ACHN (cell line): ENCODE results near the gene MRPL10.

Source experiments
- DNase-seq: peaks from one replicate; pipeline ENCODE4 v3.0.0-alpha.2; 2015
- in situ Hi-C: cut with HindIII; loops from 2 replicates; pipeline ENCODE4 v1.10.0; 2017; ENCODE audit warnings: low sequenced_read_pairs, low pct_ligation_motif_present, low pct_unique_long_range_greater_than_20kb

The MRPL10 gene

GRCh38 chr17:47831003-47831933, at the start of gene MRPL10, which contains the start of gene LRRC46:
Gene MRPL10 (minus strand): TSS chr17:47831541. CDS start chr17:47831511, 30 bp downstream.
Gene LRRC46 (plus strand): TSS chr17:47831670. CDS start chr17:47831990, 320 bp downstream.
- peak; percentile 93 for DNase-seq
- in situ Hi-C loops, result no loop called here

GRCh38 chr17:47879776-47880454, 48.6 kb upstream of the MRPL10 start:
- in situ Hi-C loops, result no loop called here
- no peak for DNase-seq

- no peak for DNase-seq
- in situ Hi-C loops, result no loop called here
These were observed 47.8 kb upstream of the MRPL10 start for GRCh38 chr17:47879028-47879585.

DNA sequence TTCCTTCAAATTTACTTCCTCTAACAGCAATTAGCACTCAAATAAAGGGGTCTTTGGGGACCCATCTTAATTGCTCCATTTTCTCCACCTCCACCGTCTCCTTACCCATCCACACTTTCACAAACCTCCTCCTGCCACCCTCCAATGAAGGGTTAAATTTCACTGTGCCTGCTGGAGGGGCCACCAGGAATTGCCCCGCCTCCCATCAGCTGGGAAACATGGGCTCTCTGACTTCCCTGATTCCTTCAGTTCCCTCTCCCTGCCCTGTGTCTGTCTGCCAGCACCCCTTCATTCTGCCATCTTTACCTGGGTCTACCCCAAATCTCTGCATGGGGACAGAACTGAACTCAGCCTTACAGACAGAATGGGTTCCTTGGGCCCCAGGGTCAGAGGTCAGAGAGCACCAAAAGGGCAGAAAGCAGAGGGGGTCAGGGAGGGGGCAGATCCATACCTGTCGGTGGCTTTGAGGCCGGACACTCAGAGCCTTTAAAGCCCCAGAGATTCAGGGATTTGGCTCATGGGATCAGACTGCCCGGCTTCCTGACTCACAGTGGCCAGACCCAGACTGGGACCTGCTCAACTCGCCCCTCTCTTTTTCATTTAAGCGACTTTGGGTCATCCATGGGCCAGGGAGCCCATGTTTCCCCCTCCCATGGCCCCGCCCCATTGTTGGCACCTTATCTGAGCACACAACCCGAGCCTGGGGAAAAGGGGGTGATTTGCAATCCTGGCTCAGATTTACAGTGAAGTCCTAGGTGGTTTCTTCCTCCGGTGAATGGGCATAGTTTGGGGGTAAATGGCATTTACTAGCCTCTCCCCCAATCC, 47.1 kb upstream of the MRPL10 start:
- no peak for DNase-seq
- in situ Hi-C loops, result no loop called here

- no peak for DNase-seq
- in situ Hi-C loops, result no loop called here
These were observed 46.2 kb upstream of the MRPL10 start for GRCh38 chr17:47877368-47878034.

DNA sequence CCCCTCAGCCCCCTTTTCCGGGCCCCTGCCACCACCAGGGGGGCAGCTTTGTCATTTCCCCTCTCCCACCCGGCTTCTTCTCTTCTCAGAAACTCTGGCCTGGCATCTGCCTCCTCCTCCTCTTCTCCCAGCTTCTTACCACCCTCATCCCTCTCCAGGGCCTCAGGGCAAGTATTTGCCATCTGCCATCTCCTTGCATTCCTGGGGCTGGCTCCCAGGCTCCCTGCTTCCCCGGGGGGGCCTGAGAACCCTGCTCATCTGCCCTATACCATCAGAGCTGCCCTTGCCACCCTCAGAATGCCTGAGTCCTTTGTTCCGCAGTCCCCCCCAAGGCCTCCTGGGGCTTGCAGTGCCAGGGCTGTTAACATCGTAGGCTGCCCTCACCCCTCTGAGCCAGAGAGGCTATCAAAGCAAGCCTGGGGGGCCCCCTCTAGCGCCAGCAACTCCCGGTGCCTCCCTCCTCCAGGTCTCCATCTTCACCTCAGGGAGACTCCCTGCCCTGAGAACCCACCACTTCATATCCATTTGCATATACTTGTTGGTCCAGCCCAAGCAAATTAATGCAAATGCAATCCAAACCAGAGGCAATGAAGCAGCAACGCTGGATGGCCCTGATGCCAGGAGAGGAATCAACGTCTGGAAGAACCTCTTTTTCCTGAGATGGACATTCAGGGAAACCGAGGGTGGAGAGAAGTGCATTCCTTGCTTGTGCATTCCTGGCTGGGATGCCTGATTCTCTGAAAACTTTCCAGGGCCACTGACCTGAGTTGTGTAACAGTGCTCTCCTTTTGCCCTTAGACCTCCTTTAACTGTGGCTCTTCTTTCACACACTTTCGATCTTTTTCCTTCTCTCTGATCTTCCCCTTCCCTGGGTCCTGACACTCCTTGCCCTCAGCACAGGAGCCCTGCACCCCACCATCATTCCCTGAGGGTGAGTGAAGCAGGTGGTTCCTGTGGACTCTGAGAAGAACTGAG, 44.0 kb upstream of the MRPL10 start:
- in situ Hi-C loops, result no loop called here

GRCh38 chr17:47873200-47874090, 42.1 kb upstream of the MRPL10 start:
- in situ Hi-C loops, result no loop called here

More for the DNA sequence above, 44.0 kb upstream of the MRPL10 start:
- DNase-seq, result no peak

GRCh38 chr17:47872651-47873161, 41.4 kb upstream of the MRPL10 start:
- in situ Hi-C loops, result no loop called here
- DNase-seq, result no peak

More at GRCh38 chr17:47873200-47874090, 42.1 kb upstream of the MRPL10 start:
- no peak for DNase-seq

DNA sequence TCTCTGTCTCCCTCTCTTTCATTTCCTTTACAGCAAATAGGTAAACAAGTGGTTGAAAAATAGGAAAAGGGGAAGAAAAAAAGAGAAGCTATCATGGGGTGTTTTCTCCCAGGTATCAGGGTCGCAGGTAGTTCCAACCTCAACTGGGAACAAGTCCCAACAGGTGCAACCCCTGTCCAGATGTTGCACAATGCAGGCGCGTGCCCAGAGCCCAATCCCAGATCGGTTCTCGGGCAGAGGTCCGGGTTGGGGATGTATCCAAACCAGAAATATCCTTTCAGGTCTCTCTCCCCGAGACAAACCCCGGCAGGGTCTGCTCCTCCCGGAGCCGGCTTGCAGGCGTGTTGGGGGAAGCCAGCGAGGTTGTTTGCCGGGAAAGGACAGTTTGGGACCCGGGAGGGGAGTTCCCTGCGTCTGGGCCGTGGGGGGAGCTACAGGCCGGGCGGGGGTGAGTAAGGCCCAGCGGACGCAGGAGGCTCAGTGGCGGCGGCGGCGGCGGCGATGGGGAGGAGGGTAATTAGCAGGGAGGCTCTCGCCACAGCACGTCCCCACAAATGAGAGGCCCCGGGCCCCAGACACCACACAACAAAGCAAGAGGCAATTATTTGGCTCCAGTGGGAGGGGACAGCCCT, 40.8 kb upstream of the MRPL10 start:
- in situ Hi-C loops, result no loop called here
- DNase-seq, result no peak

GRCh38 chr17:47871048-47871447, 39.7 kb upstream of the MRPL10 start:
- DNase-seq, result no peak
- in situ Hi-C loops, result no loop called here

DNA sequence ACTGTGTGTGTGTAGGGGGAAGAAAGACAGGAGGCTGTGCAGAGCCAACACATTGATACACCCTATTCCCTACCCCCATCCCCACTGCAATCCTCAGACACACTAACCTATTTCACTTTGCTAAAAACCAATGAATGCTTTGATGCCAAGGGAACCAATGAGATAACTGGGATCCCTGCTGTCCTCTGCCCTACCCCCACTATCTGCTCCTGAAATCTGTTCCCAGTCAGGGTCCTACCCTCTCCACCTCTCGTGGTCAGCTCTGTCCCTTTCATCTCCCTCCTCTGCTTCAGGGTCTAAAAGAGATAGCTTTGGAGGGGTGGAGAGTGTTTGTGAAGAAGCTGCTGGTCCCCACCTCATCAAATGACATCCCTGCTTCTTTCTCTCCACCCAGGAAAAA, 38.7 kb upstream of the MRPL10 start:
- DNase-seq, result no peak
- in situ Hi-C loops, result no loop called here

DNA sequence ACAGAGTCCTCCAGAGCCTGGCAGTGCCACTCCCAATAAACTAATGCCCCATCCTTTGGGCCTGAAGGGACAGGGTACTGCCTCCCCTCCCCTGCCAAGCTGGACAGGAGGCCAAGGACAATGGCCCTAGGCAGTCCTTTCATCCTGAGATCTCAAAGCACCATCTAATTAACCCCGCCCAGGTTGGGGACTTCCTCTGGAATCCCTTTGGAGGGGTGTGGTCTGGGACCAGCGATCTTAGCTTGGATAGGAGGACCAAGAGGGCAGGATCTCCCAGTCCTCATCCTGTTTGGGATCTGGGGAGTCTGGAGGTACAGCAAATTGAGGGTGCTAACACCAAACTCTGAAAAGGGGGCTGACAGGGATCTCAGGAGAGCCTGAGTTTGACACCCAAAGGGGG, 37.8 kb upstream of the MRPL10 start:
- in situ Hi-C loops, result no loop called here

DNA sequence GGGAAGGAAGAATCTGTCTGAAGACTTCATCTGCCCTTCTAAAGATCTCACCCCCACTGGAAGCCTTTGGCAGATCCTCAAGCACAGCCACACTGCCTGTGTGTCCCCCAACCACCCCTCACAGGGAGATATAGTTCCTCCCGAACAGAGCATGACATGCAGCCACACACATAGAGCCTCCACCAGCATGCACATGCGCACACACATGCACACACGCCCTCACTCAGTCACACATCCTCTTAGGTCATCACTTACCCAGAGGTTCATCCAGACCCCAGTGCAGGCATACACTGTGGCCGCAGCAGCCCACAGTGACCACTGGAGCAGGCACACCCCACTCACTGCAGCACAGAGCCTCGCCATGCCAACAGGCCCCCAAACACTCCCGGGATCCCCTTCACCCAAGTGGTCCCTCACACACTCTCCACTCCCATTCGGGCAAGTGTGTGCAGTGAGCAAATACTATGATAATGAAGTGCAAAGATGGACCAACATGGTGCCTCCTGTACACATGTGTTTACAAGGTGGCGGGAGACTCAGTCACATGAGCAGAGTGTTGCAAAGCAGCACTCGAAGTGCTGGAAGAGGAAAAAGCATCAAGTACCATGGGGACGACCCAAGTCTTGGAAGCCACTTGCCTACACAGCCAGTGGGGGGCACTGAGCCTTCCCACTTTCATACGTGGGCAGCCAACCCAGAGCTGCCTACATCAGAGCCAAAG, 36.6 kb upstream of the MRPL10 start:
- DNase-seq, result no peak

More for the DNA sequence above, 37.8 kb upstream of the MRPL10 start:
- DNase-seq, result no peak

GRCh38 chr17:47866941-47867340, 35.6 kb upstream of the MRPL10 start:
- DNase-seq, result no peak
- in situ Hi-C loops, result no loop called here

More for the DNA sequence above, 36.6 kb upstream of the MRPL10 start:
- in situ Hi-C loops, result no loop called here

DNA sequence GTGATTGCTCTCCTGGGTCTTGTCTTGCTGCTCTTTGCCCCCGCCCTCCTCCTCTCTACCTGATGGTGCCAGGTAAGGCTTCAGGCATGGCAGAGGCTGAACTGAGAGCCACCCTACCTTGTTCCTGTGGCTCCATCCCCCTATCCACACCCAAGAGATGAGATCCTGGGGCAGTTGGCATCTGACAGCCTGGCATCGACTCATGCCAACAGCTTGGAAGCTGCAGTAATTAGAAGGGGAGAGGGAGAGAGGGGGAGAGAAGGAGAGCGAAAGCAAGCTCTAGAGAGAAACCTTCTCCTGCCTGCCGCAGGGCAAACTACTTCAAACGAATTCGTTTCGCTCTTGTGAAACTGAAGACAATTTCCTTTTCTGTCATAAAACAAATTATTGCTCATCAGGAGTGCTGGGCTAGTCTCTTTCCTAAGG, 33.5 kb upstream of the MRPL10 start:
- no peak for DNase-seq
- in situ Hi-C loops, result no loop called here
